ENCODE data around the gene NOC4L. TPM values are rescaled to one million over a fixed set of nuclear protein-coding genes. Genes with fewer than 3 reads are reported as not detected.

Gene NOC4L
- total RNA-seq, 1 donor from 2014 or later, result 8.6 TPM

- intact Hi-C loops (cut with DNase I), result no loop called here
- DNase-seq (ENCODE audit: low spot score), result no peak
Observed at GRCh38 chr12:132163911-132164288, 19.6 kb downstream of the NOC4L start.

DNA sequence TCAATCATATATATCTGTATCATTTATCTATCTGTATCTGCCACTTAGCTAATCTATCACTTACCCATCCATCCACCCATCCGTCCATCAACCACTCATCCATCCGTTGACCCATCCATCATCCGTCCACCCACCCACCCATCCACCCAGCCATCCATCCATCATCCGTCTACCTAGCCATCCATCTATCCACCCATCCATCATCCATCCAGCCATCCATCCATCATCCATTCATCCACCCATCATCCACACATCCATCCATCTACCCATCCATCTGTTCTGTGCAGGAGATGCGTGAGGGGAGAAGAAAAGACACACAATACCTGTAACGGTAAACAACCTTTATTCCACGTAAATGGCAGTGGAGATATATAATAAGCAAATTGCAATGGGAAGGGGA, 20.2 kb downstream of the NOC4L start:
- intact Hi-C loops (cut with DNase I), result no loop called here

DNA sequence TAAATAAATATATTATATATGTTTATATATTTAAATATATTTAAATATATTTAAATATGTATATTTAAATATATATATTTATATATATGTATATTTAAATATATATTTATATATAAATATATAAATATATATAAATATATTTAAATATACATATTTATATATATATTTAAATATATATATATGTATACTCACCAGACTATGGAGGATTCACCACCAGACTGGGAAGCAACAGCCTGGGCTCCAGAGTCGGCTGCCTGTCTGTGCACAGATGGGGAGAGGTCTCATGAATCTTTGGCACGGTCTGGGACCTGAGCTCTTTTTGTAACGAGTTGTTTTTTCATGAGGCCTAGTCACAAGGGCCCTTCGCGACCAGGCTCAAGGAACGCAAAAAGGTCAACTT, 21.3 kb downstream of the NOC4L start:
- no peak for DNase-seq (ENCODE audit: low spot score)
- intact Hi-C loops (cut with DNase I), result no loop called here

More for the DNA sequence above, 20.2 kb downstream of the NOC4L start:
- no peak for DNase-seq (ENCODE audit: low spot score)

DNA sequence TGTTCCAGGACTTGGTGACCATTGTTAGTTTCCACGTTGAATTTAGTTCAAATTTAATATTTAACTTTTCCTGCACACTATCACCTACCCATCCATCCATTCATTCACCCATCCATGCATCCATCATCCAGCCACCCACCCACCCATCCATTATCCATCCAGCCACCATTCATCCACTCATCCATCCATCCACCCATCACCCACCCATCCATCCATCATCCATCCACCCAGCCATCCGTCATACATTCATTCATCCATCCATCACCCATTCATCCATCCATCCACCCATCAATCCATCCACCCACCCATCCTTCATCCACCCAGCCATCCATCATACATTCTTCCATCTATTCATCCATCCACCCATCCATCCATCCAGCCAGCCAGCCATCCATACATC, 21.8 kb downstream of the NOC4L start:
- intact Hi-C loops (cut with DNase I), result no loop called here
- DNase-seq (ENCODE audit: low spot score), result no peak

- intact Hi-C loops (cut with DNase I), result no loop called here
Observed at GRCh38 chr12:132166801-132167591, 22.7 kb downstream of the NOC4L start.

GRCh38 chr12:132167611-132168310, 23.5 kb downstream of the NOC4L start:
- DNase-seq (ENCODE audit: low spot score), result no peak
- intact Hi-C loops (cut with DNase I), result no loop called here

More at GRCh38 chr12:132166801-132167591, 22.7 kb downstream of the NOC4L start:
- DNase-seq (ENCODE audit: low spot score), result no peak

GRCh38 chr12:132168311-132169031, 24.2 kb downstream of the NOC4L start:
- intact Hi-C loops (cut with DNase I), result no loop called here
- no peak for DNase-seq (ENCODE audit: low spot score)

DNA sequence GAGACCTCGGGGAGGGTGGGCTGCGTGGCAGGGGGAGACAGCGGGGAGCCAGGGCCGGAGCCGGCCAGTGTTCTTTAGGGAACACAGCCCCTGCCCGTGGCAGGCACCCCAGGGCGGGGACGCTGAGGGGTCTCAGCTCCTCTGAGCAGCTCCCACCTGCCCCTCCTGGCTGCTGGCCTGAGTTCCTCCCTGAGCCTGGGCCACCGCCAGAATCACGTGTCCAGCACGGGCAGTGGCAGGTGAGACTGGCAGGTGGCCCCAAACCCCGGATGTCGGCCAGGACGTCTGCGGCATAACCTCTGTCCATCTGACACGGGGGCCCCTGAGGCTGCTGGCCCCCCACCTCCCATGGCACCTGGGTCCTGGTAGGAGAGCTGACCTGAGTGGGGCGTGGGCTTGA, 25.1 kb downstream of the NOC4L start:
- intact Hi-C loops (cut with DNase I), result no loop called here
- DNase-seq (ENCODE audit: low spot score), result no peak

- intact Hi-C loops (cut with DNase I), result no loop called here
- no peak for DNase-seq (ENCODE audit: low spot score)
Observed at GRCh38 chr12:132170094-132170636, 25.9 kb downstream of the NOC4L start.

DNA sequence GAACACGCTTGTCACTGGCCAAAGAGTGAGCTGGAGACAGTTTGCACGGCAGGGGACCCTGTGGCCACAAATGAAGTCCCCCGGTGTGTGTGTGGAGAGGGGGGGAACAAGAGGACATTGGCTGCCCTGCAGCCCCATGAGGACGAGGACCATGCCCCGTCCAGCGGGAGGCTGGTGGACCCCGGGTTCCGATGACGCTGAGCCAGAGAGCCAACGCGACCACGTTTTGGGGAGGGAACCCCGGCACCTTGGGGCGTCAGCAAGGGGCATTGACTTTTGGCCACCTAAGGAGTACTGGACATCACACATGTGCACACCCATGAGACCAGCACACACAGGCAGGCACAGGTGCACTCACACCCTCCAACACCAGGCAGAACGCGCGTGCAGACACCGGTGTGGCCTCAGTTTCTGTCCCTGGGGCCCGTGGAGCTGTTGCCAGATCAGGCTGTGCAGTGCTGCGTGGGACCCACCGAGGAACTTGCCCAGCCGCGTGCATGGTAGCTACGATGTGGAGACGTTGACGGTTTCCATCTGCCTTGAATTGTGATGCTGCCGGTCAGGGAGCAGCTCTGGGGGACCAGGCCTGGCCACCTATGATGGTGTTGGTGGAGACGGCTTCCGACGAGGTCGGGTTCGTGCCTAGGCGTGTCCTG, 26.5 kb downstream of the NOC4L start:
- no peak for DNase-seq (ENCODE audit: low spot score)

DNA sequence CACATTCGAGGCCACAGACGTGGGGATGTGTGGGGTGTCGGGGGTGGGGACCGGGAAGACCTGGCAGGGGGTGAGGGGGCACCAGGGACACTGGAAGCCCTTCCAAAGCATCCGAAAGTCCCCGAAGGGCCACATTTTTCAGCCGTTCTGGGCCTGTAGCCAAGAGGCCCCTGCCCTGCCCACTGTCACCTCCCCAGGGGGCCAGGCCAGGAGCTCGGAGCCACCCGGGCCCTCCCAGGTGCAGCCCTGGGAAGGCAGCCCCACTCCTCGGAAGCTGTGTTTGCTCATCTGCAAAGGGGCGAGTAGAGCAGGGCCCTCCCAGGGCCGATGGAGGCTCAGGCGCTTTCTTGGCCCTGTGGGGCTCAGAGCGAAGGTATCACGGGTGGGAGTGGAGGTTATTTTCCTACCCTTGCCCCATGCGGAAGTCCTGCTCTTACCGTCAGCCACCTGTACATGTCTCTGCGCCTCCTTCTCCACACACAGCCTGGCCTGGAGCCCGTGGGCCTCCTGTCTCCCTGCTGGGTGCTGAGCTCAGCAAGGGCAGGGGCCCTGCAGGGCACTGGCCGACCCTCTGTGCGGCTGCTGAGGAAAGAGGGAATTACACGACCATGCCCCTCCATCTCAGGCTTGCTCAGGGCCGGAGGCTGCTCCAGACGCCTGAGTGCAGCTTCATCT, 27.2 kb downstream of the NOC4L start:
- intact Hi-C loops (cut with DNase I), result no loop called here
- DNase-seq (ENCODE audit: low spot score), result no peak

More for the DNA sequence above, 26.5 kb downstream of the NOC4L start:
- intact Hi-C loops (cut with DNase I), result no loop called here

GRCh38 chr12:132171968-132172521, 27.8 kb downstream of the NOC4L start:
- intact Hi-C loops (cut with DNase I), result no loop called here
- DNase-seq (ENCODE audit: low spot score), result no peak

GRCh38 chr12:132172619-132173018, 28.4 kb downstream of the NOC4L start:
- no peak for DNase-seq (ENCODE audit: low spot score)
- intact Hi-C loops (cut with DNase I), result no loop called here

DNA sequence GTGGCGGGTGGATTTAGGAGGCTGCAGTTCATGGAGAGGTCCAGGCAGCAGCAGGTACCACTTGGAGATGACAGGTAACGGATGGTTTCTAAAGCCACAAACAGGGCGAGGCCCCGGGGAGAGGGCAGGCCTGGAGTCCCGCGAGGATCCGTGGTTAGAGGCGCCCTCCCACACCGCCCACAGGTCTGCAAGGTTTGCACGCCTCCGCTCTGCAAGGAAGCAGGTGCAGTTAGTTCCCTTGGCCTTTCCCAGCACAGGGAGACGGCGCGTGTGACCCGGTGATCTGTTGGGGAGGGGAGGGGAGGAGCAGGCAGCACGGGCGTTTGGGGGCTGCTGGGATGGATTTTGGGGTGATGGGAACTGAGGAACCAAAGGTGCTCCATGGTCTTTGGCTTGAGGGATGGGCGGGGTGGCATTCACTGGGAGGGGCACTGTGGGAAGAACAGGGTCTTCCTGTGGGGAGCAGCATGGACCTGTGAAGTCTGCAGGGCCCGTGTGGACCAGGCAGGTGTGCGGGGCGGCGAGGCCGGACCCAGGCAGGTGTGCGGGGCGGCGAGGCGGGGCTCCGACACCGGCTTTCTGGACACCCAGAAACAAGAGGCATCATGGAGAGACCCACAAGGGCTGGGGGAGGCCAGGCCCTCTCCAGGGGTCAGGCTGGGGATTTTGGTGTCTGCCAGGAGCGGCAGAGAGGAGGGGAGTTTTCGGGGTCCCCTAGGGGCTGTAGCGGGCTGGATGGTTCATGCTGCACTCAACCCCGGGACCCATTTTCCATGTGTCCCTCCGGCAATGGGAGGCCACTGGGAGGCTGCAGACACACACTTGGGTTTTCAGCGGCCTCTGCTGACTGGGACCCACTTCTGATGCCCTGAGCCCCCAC, 29.1 kb downstream of the NOC4L start:
- DNase-seq (ENCODE audit: low spot score), result no peak
- intact Hi-C loops (cut with DNase I), result no loop called here

DNA sequence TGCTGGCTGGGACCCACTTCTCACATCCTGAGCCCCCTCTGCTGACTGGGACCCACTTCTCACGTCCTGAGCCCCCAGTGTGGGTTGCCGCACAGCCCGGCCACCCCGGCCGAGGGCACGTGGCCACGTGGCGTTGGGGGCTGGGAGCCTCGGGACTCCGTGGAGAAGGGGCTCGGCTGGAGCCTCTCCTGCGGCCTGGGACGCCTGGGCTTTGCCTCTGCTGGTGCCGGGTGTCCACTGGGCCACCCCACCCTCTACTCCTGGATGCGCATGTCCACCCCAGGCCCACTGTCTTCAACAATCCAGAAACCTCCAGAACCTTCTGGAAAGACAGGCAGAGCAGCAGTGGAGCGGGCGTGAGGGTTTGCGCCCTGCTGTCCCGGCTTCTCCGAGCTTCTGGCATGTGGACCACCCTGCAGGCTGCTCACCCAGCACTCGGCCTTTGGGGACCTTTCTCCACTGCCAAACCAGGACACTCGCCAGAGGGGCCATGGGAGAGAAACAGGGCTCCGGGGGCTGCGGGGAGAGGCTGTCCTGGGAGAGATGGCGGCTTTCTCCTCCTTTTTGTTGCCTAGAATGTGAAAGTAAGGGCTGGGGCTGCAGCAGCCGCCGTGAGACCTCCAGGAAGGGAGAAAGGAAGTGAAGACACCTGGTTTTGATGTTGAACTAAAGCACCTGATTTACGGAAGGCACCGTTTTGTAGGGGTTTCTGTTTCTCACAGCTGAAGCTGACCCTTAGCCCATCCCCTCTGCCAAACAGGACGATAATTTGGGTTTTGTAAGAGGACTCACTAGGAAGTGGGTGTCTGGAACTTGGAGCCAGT, 30.0 kb downstream of the NOC4L start:
- intact Hi-C loops (cut with DNase I), result no loop called here
- no peak for DNase-seq (ENCODE audit: low spot score)

DNA sequence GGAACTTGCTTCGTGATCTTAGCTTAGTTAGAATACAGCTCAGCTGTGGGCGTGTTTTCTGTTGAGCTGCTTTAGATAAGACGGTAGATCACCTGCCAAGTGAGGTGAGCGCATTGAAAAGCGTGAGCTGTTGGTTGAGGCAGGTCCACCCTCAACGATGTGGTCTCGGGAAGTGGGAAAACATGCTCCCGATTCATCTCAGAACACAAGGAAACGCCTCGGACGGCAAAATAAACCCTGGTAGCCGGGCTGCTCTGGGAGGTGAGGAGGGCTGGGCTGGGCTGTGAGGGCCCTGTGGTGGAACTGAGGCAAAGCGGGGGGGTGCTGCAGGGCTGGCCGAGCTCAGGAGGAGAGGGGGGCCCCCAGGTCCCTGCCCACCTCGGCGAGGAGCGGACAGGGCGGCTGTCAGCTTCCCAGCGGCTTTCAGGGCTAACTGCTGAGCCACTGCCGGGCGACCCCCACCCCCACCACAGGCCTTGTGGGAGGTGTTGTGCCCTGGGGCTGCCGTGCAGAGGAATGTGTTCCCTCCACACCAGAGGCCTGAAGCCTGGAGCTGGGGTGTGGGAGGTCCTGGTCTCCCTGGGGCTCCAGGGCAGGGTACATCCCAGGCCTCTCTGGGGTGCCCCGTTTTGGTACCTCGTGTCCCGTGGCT, 30.7 kb downstream of the NOC4L start:
- intact Hi-C loops (cut with DNase I), result no loop called here
- no peak for DNase-seq (ENCODE audit: low spot score)
